Effector memory CD8-positive, alpha-beta T cell (primary cell): ENCODE measurements around the gene SCGB3A1.
A peak's percentile ranks its signal among the peaks of the same experiment; 100 is the strongest.

Experiments used
- ATAC-seq: fragments of 150-1000 bp; cut with Tn5 transposase; replicated peaks from 2 replicates; pipeline ENCODE4 v1.10.0; 2021; ENCODE audit warnings: mild to moderate bottlenecking, moderate library complexity
- DNase-seq, 3 experiments: peaks; one replicate each; pipeline ENCODE4 v3.0.0; 2021
- H3K27ac Mint-ChIP-seq, 2 donors: one replicate each; pipeline ENCODE4 v1.8.0; 2022; ENCODE audit warnings: mild to moderate bottlenecking in 2 of 2, mixed read lengths in 2 of 2, moderate library complexity in 2 of 2
- H3K27me3 Mint-ChIP-seq, 2 donors: one replicate each; pipeline ENCODE4 v1.8.0; 2022; ENCODE audit warnings: mixed read lengths in 2 of 2
- H3K36me3 Mint-ChIP-seq: one replicate; pipeline ENCODE4 v1.8.0; 2022; ENCODE audit warnings: mild to moderate bottlenecking, moderate library complexity, mixed read lengths; ENCODE audit not compliant: insufficient read depth
- H3K4me1 Mint-ChIP-seq, 2 donors: one replicate each; pipeline ENCODE4 v1.8.0; 2022; ENCODE audit warnings: low read depth in 2 of 2, mixed read lengths in 2 of 2
- H3K4me3 Mint-ChIP-seq, 2 donors: one replicate each; pipeline ENCODE4 v1.8.0; 2022; ENCODE audit warnings: mild to moderate bottlenecking in 2 of 2, mixed read lengths in 2 of 2, moderate library complexity in 2 of 2
- H3K9me3 Mint-ChIP-seq, 2 donors: one replicate each; pipeline ENCODE4 v1.8.0; 2022; ENCODE audit warnings: mixed read lengths in 2 of 2

The SCGB3A1 gene

DNA sequence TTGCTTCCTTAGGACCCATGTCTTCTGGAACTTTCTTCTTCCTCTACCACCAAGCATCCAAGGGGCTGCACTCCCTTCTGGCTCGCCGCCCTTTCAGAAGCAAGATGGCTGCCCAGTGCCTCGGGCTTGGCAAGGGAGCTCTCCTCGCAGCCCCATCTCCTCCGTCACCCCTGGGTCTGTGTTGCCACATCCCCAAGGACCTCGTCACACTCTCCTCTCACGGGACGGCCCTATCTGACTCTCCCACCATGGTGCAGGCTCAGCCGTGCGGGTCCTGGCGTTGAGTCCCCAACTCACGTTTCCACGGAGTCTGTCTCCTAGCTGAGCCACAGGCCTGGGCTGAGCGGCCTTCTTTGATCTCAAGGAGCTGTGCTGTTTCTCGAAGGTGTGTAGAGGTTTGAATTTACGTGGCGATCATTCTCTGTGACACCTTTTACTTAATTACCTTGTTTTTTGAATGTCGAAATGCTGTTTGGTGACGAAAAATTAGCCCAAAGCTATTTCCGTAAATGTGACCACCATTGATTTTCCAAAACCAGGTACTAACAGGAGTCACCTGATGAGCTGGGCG lies 15.0 kb upstream of the SCGB3A1 start:
- no peak for ATAC-seq
- H3K9me3 Mint-ChIP-seq, result no peaks in the 10 kb centered on the region
- H3K4me3 Mint-ChIP-seq, result no peak overlapping the region
- H3K27me3 Mint-ChIP-seq, result no peaks in the 10 kb centered on the region
- H3K4me1 Mint-ChIP-seq, result peaks cover 4 to 13% of the 10 kb centered on the region in 2 donors
- no peak for DNase-seq
- peaks cover 3% of the 10 kb centered on the region for H3K36me3 Mint-ChIP-seq
- H3K27ac Mint-ChIP-seq, result no peak overlapping the region

DNA sequence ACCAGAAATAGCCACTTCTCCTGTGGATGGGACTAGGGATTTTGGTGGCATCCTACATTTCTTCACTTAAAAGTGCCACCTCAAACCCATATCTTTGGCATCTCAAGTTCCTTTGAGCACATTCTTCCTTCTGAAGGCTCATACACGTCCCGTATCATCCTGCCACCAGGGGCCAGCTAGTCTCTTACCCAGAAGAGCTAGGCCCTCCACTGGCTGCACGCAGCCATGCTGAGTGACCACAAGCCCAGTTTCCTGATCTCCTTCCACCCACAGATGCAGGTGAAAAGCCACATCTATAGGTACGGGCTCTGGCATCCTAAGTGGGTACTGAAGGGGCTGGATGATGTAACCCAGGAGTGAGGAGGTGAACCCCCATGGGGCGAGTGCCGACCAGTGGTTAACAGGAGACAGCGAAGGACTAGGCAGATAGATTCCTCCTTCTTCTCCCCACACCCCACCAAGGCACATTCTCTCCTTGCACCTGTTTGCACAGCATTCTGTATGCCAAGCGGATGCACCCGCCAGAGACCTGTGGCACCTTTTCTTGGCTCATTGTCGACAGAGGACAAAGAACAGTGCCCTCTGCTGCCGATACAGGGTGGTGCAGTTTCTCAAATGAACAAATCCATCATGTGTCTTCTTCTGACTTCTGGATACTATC lies 14.4 kb upstream of the SCGB3A1 start:
- Mint-ChIP-seq H3K27me3 (no peaks in the 10 kb centered on the region), H3K4me1 (peaks cover 4 to 13% of the 10 kb centered on the region in 2 donors), H3K4me3 (no peak overlapping the region), H3K9me3 (no peaks in the 10 kb centered on the region), H3K27ac (no peak overlapping the region), H3K36me3 (no peaks in the 10 kb centered on the region)
- DNase-seq, result peak; percentile 50 to 57 (median 56)
- ATAC-seq, result peak; percentile 80

GRCh38 chr5:180604271-180604670 lies 13.0 kb upstream of the SCGB3A1 start:
- Mint-ChIP-seq H3K27ac (no peak overlapping the region), H3K9me3 (no peaks in the 10 kb centered on the region), H3K4me1 (peaks cover 4 to 13% of the 10 kb centered on the region in 2 donors), H3K27me3 (peaks cover under 1 to 10% of the 10 kb centered on the region in 2 donors), H3K4me3 (no peak overlapping the region), H3K36me3 (no peaks in the 10 kb centered on the region)
- DNase-seq (no peak), ATAC-seq (no peak)

DNA sequence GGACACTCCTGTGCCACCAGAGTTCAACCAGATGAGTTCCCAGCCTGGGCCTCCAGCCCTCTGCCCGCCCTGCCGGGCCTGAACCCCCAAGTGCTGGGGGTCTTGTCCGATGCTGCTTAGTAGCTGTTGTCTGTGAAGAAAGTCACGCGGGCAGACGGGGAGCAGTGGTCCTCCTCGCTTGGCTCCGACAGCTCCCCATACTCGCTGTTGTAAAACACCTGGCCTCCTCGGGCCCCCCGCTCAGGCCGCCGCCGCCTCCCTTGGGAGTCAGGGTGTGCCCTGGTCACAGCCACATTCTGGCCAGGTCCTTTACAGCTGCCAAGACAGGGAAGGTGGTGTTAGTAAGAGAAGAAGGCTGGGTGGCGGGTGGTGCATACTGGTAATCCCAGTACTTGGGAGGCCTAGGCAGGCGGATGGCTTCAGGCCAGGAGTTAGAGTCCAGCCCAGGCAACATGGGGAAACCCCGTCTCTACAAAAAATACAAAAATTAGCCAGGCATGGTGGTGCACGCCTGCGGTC lies 11.8 kb upstream of the SCGB3A1 start:
- no peaks in the 10 kb centered on the region for H3K36me3 Mint-ChIP-seq
- peaks cover 7 to 19% of the 10 kb centered on the region in 2 donors for H3K27me3 Mint-ChIP-seq
- no peak overlapping the region for H3K4me3 Mint-ChIP-seq
- ATAC-seq, result no peak
- H3K27ac Mint-ChIP-seq, result no peak overlapping the region
- no peaks in the 10 kb centered on the region for H3K9me3 Mint-ChIP-seq
- H3K4me1 Mint-ChIP-seq, result peaks cover 4 to 11% of the 10 kb centered on the region in 2 donors
- DNase-seq, result no peak

DNA sequence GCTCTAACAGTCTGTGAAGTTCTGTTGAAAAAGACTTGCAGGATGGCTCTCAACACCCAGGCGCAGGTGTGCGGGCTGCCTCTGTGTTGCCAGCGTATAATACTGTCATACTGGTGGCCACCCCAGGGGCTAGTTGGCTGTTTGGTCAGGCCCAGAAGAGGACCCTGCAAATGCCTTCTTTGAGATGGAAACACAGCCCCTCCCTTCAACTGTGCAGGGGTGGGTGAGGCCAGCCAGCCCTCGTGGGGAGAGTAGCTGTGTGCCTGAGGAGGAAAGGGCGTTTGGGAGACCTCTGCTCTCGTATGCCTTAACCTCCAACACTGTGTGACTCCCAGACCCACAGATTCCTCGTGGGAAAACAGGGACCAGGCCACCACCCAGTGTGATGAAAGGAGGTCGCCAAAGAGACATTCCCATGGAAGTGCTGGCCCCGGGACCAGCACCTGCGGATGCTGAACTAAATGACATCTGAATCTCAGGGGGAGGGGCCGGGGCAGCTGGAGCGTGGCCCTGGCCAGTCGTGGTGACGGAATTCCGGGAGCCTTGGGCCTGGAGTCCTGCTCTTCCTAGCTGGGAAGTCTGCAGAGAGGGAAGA lies 11.3 kb upstream of the SCGB3A1 start:
- Mint-ChIP-seq H3K27ac (no peak overlapping the region), H3K4me3 (no peak overlapping the region), H3K36me3 (no peaks in the 10 kb centered on the region), H3K9me3 (no peaks in the 10 kb centered on the region), H3K4me1 (peaks cover 4 to 7% of the 10 kb centered on the region in 2 donors), H3K27me3 (peaks cover 7 to 19% of the 10 kb centered on the region in 2 donors)
- DNase-seq (no peak), ATAC-seq (no peak)

DNA sequence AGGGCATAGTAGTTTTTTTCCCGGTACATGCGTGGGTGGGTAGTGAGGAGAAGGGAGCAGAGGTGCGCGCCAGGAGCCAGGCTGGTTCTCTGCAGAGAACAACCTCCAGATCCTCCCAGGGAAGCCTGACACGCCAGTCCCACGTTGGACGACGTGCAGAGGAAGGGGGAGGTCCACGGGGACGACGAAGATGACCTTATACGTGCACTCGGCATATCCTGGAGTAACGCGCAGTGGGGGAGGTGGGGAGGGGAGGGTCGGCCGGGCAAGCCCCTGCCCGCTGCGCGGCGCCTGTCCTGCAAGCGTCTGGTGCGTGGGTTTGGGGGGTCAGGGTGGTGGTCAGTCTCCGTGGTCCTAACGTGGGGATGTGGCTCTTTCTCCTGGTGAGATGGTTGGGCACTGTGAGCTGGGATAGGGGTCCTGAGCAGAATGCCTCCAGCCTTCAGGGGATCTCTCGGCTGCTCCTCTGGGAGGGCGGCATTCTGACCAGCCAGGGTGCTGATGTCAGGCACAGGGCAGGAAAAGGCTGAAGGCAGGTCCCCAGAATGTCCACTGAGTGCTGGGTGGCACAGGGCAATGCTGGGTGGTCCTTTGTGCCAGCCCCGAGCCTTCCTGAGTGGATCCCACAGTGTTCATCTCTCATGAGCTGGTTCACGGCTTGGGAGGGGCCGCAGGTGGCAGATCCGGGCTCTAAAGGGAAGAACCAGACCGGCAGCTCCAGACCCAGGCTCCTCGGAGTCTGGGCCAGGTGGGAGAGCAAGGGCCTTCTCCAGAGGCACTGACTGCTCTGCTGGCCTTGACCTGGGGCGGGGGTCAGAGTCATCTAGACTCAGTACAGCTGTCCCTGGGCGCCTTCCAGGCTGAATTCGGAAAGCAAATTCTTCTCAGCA lies 10.5 kb upstream of the SCGB3A1 start:
- Mint-ChIP-seq H3K27ac (peak overlapping the region in 1 of 2 donors; percentile 47), H3K27me3 (peaks cover 7 to 19% of the 10 kb centered on the region in 2 donors), H3K36me3 (no peaks in the 10 kb centered on the region), H3K9me3 (no peaks in the 10 kb centered on the region), H3K4me1 (peaks cover 4 to 7% of the 10 kb centered on the region in 2 donors), H3K4me3 (no peak overlapping the region)
- DNase-seq, result no peak
- no peak for ATAC-seq

DNA sequence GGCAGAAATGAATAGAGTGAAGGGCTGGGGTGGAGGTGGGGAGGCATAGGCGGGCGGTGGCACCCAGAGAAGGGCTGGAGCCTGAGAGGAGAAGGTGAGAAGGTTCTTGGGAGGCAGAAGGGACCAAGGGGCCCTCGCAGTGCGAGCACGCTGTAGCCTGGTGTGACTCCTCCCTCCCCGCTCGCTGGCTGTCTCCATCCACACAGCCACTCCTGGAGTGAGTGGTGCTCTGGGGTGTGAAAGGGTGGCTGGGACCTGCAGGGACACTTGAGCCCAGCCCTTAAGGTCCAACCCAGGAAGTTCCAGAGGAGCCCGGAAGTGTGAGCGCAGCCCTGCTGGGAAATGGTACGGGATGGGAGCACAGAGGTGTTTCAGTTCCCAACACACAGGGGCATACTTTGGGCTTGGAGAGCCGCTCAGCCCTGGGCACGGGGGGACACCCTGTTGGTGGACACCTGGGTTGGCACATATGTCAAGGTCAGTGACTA lies 9.3 kb upstream of the SCGB3A1 start:
- H3K9me3 Mint-ChIP-seq, result no peaks in the 10 kb centered on the region
- H3K27ac Mint-ChIP-seq, result no peak overlapping the region
- DNase-seq (no peak), ATAC-seq (no peak)
- H3K4me3 Mint-ChIP-seq, result no peak overlapping the region
- H3K27me3 Mint-ChIP-seq, result peaks cover 7 to 19% of the 10 kb centered on the region in 2 donors
- no peaks in the 10 kb centered on the region for H3K36me3 Mint-ChIP-seq
- H3K4me1 Mint-ChIP-seq, result peaks cover 0 to 1% of the 10 kb centered on the region in 2 donors

DNA sequence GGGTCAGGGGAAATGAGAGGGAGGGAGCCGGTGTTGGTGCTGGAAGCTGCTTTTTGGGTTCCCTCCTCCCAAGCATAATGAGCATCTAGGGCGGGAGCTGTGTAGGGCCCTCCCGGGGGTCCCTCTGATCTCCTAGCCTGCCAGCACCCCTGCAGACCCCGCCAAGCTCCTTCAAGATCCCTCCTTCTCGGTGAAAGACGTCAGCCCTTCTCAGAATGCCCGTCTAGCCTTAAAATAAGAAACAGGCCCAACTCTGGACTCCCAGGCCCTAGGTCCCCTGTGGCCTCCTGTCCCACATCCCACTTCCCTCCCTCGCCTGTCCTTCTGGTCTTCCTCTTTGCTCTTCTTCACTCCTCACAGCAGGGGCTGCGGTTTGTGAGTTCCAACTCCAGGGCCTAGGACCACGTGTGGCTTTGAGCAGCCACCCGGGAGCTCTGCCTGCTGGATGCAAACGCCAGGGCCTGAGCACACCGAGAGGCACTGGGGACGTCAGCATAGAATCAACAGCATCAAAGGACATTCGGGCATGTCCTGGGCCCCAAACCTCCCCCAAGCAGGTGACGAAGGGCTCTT lies 8.8 kb upstream of the SCGB3A1 start:
- ATAC-seq, result no peak
- no peak overlapping the region for H3K27ac Mint-ChIP-seq

DNA sequence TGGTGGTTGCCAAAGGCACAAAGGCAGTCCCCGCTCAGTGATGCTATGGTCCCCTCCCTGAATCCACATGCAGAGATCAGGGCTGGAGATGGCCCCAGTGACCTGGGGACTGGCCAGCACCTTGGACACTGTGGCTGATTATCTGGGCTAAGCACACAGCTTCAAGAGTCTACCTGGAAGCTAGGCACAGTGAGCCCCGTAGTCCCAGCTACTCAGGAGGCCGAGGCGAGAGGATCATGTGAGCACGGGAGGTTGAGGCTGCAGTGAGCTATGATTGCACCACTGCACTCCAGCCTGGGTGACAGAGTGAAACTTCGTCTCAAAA lies 8.3 kb upstream of the SCGB3A1 start:
- ATAC-seq (no peak), DNase-seq (no peak)
- Mint-ChIP-seq H3K27ac (no peak overlapping the region), H3K36me3 (no peaks in the 10 kb centered on the region), H3K4me1 (no peaks in the 10 kb centered on the region), H3K4me3 (no peak overlapping the region), H3K27me3 (peaks cover 7 to 19% of the 10 kb centered on the region in 2 donors), H3K9me3 (no peaks in the 10 kb centered on the region)

More for the DNA sequence above, 8.8 kb upstream of the SCGB3A1 start:
- H3K4me1 Mint-ChIP-seq, result no peaks in the 10 kb centered on the region
- H3K27me3 Mint-ChIP-seq, result peaks cover 7 to 19% of the 10 kb centered on the region in 2 donors
- no peak overlapping the region for H3K4me3 Mint-ChIP-seq
- no peaks in the 10 kb centered on the region for H3K36me3 Mint-ChIP-seq
- DNase-seq, result no peak
- H3K9me3 Mint-ChIP-seq, result no peaks in the 10 kb centered on the region

GRCh38 chr5:180598797-180599589 lies 7.7 kb upstream of the SCGB3A1 start:
- Mint-ChIP-seq H3K36me3 (no peaks in the 10 kb centered on the region), H3K4me3 (no peak overlapping the region), H3K4me1 (no peaks in the 10 kb centered on the region), H3K9me3 (no peaks in the 10 kb centered on the region), H3K27me3 (peaks cover 7 to 19% of the 10 kb centered on the region in 2 donors), H3K27ac (no peak overlapping the region)
- no peak for DNase-seq
- no peak for ATAC-seq

DNA sequence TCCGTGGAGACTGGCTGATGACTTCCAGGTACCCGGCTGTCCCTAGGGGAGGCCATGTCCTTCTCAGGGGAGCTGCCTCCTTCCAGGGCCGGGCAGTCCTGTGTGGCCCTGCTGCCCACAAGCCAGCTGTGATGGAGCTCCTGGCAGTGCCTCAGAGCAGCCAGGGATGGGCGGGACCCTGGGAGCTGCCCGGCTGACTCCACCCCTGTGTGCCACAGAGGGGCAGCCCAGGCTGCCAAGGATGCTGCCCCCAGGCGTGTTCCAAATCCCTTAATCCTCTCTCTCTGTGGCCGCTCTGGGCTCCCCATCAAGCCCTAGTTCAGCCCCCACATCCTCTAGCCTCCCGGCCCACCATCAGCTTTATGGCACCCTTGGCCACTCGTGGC lies 7.0 kb upstream of the SCGB3A1 start:
- no peak for ATAC-seq

GRCh38 chr5:180596668-180597231 lies 5.5 kb upstream of the SCGB3A1 start:
- DNase-seq (no peak), ATAC-seq (no peak)
- no peak overlapping the region for H3K27ac Mint-ChIP-seq
- H3K4me3 Mint-ChIP-seq, result no peak overlapping the region
- no peaks in the 10 kb centered on the region for H3K36me3 Mint-ChIP-seq
- peaks cover 0 to 3% of the 10 kb centered on the region in 2 donors for H3K4me1 Mint-ChIP-seq
- H3K27me3 Mint-ChIP-seq, result peaks cover 26 to 41% of the 10 kb centered on the region in 2 donors
- H3K9me3 Mint-ChIP-seq, result no peaks in the 10 kb centered on the region

More for the DNA sequence above, 7.0 kb upstream of the SCGB3A1 start:
- peaks cover 13 to 25% of the 10 kb centered on the region in 2 donors for H3K27me3 Mint-ChIP-seq
- no peak overlapping the region for H3K4me3 Mint-ChIP-seq
- no peak for DNase-seq
- no peaks in the 10 kb centered on the region for H3K4me1 Mint-ChIP-seq
- H3K36me3 Mint-ChIP-seq, result no peaks in the 10 kb centered on the region
- no peak overlapping the region for H3K27ac Mint-ChIP-seq
- no peaks in the 10 kb centered on the region for H3K9me3 Mint-ChIP-seq
